ENCODE measurements around the gene TM7SF2.
A peak's percentile ranks its signal among the peaks of the same experiment; 100 is the strongest.
"Not testable (repeated sequence)": the region's sequence is repeated elsewhere in the genome, so short reads cannot be mapped to it uniquely, and the experiment has no call there.

TM7SF2 gene

DNA sequence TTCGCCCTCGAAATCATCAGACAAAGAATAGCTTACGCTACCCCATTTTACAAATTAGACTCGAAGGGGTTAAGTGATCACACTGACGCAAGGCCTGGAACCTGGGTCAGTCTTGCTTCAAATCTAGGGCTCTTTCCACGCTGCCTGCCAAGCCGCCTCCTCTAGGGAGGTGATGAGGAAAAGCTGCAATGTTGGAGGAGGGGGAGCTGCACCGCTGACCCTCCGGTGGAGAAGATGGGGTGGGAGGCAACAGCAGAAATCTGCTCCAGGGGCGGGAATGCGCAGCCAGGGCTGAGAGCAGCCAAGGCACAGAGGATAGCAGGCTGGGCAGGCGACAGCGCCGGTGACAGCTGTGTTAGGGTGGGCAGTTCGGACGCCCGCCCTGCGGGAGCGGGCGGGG, 22.1 kb downstream of the TM7SF2 start:
- peaks cover 16% of the 10 kb centered on the region for H3K4me1 ChIP-seq (ENCODE audit: control insufficient read depth, insufficient read depth, low read length)
- H3K4me3 ChIP-seq (ENCODE audit: low read length), result peak overlapping the region; percentile 97
- H3K9me3 ChIP-seq (ENCODE audit: control insufficient read depth, low read length), result no peaks in the 10 kb centered on the region
- no peaks in the 10 kb centered on the region for H3K27me3 ChIP-seq (replicated peaks; ENCODE audit: control insufficient read depth, insufficient read depth, low read length)
- H3K9ac ChIP-seq (ENCODE audit: low read length), result peak overlapping the region; percentile 100
- peak; percentile 52 for DNase-seq (ENCODE audit: low read depth)
- peaks cover 42% of the 10 kb centered on the region for H3K36me3 ChIP-seq (ENCODE audit: control insufficient read depth, insufficient read depth, low read length, severe bottlenecking)

DNA sequence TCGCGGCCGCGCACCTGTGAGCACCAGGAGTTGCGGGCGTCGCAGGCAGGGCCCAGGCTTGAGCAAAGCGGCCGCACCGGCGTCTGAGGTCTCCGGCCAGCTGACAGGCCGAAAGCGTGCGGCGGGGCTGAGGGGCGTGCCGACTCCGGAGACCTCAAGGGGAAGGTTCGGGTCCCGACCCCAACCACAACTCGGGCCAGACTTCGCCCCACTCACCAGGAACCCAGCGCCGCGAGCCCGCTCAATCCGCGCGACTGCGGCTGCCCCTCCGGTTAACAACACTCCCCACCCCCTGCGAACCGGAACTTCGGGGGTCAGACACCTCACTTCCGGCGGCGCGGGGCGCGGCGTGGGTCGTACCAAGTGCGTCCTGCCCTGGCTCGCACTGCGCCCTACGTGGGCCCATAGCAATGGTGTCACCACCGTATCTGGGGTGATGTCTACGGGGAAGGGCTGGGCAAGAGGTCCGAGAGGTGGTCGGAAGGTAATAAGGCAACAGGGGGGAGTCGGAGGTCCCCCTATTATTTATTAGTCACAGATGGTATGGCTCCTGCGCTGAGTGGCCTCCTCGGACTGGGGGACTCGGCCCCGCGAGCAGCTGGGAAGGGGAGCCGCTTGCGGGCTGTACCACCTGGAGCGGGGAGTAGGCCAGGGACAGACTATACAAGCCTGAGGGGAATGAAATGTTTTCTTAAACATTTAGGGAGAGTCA, 22.7 kb downstream of the TM7SF2 start, which contains the start of gene SYVN1:
TSS of gene SYVN1 (minus strand) at position 280 of the 712 bp plus-strand sequence. CDS start 918 bp downstream, outside the sequence.
- Histone ChIP-seq H3K36me3 (ENCODE audit: control insufficient read depth, insufficient read depth, low read length, severe bottlenecking) (peaks cover 36% of the 10 kb centered on the region), H3K9ac (ENCODE audit: low read length) (peak within 1 kb of the TSS; percentile 100), H3K27me3 (replicated peaks; ENCODE audit: control insufficient read depth, insufficient read depth, low read length) (no peaks in the 10 kb centered on the region), H3K4me3 (ENCODE audit: low read length) (peak within 1 kb of the TSS; percentile 97), H3K9me3 (ENCODE audit: control insufficient read depth, low read length) (no peaks in the 10 kb centered on the region), H3K4me1 (ENCODE audit: control insufficient read depth, insufficient read depth, low read length) (peaks cover 16% of the 10 kb centered on the region)
- DNase-seq (ENCODE audit: low read depth), result peak; percentile 96

DNA sequence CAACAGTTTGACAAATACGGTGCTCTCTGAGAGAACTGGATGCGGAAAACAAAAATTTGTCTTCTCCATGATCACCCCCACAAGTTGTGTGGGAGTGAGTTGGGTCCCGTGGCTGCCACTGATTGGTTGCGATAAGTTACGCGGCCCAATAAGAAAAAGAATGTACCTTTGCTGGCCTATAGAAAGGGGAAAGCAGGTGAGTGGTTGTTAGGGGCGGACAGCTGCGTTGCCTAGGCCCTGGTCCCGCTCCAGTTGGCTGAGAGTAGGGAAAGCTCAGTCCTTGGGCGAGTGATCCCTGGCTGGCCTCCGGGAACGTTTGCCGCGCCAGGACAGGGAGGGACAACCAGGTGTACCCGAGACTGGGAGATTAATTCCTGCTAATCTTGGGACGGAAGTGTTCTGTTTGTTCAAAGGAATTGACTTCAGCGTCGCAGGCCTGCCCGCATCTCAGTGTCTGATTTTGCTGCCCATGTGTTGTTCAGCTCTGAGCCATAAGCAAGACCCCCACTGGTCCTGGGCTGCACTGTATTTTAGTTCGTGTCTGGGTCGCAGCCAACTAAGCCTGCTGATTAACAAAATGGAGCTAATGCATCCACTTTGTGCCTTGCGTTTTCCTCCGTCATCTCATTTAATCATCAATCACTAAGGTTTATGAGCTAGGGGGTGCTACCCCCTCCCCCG, 23.4 kb downstream of the TM7SF2 start:
- Histone ChIP-seq H3K4me3 (ENCODE audit: low read length) (peak overlapping the region; percentile 97), H3K27me3 (replicated peaks; ENCODE audit: control insufficient read depth, insufficient read depth, low read length) (no peaks in the 10 kb centered on the region), H3K9me3 (ENCODE audit: control insufficient read depth, low read length) (no peaks in the 10 kb centered on the region), H3K36me3 (ENCODE audit: control insufficient read depth, insufficient read depth, low read length, severe bottlenecking) (peaks cover 29% of the 10 kb centered on the region), H3K9ac (ENCODE audit: low read length) (peak overlapping the region; percentile 100), H3K4me1 (ENCODE audit: control insufficient read depth, insufficient read depth, low read length) (peaks cover 16% of the 10 kb centered on the region)
- peak; percentile 94 for DNase-seq (ENCODE audit: low read depth)

DNA sequence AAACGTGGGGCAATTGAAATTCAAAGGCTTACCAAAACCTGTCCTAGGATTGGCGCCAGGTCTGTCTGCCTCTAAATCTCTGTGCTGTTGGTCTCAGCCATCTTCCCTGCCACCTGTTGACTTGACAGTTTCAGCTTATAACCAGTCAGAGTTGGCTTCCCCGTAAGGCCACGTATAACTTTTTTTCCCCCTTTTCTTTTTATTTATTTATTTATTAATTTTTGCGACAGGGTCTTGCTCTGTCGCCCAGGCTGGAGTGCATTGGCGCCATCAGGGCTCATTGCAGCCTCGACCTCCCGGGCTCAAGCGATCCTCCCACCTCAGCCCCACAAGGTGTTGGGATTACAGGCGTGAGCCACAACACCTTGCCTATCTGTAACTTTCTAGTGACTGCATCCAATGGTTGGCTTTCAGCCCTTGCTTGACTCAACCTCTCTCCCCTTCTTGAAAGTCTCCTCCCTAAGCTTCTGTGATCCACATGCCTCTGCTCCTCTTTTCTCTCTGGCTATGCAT, 24.0 kb downstream of the TM7SF2 start:
- Histone ChIP-seq H3K36me3 (ENCODE audit: control insufficient read depth, insufficient read depth, low read length, severe bottlenecking) (peaks cover 24% of the 10 kb centered on the region), H3K9ac (ENCODE audit: low read length) (peak overlapping the region; percentile 100), H3K4me1 (ENCODE audit: control insufficient read depth, insufficient read depth, low read length) (peaks cover 16% of the 10 kb centered on the region), H3K9me3 (ENCODE audit: control insufficient read depth, low read length) (no peaks in the 10 kb centered on the region), H3K4me3 (ENCODE audit: low read length) (peak overlapping the region; percentile 97), H3K27me3 (replicated peaks; ENCODE audit: control insufficient read depth, insufficient read depth, low read length) (no peaks in the 10 kb centered on the region)
- no peak for DNase-seq (ENCODE audit: low read depth)

DNA sequence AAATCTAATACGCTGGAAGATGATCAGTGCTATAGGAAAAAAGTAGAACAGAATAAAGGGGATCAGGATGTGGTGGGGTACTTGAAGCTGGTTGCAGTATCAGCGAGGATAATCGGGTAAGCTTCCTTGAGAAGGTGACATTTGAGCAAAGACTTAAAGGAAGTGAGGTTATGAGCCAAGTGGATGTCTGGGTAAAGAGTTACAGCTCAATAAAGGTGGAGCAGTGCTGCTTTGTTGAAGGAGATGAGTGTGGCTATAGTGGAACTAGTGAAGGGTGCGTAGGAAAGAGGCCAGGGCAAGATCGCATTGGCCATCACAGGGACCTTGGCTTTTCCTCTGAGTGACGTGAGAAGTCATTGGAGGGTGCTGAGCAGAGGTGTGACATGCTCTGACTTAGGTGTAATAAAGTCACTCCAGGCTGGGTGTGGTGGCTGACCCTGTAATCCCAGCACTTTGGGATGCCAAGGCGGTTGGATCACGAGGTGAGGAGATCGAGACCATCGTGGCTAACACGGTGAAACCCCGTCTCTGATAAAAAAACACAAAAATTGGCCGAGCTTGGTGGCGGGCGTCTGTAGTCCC, 24.9 kb downstream of the TM7SF2 start:
- Histone ChIP-seq H3K9me3 (ENCODE audit: control insufficient read depth, low read length) (no peaks in the 10 kb centered on the region), H3K9ac (ENCODE audit: low read length) (no peak overlapping the region), H3K27me3 (replicated peaks; ENCODE audit: control insufficient read depth, insufficient read depth, low read length) (no peaks in the 10 kb centered on the region), H3K4me1 (ENCODE audit: control insufficient read depth, insufficient read depth, low read length) (peaks cover 16% of the 10 kb centered on the region), H3K36me3 (ENCODE audit: control insufficient read depth, insufficient read depth, low read length, severe bottlenecking) (peaks cover 15% of the 10 kb centered on the region), H3K4me3 (ENCODE audit: low read length) (no peak overlapping the region)
- no peak for DNase-seq (ENCODE audit: low read depth)

DNA sequence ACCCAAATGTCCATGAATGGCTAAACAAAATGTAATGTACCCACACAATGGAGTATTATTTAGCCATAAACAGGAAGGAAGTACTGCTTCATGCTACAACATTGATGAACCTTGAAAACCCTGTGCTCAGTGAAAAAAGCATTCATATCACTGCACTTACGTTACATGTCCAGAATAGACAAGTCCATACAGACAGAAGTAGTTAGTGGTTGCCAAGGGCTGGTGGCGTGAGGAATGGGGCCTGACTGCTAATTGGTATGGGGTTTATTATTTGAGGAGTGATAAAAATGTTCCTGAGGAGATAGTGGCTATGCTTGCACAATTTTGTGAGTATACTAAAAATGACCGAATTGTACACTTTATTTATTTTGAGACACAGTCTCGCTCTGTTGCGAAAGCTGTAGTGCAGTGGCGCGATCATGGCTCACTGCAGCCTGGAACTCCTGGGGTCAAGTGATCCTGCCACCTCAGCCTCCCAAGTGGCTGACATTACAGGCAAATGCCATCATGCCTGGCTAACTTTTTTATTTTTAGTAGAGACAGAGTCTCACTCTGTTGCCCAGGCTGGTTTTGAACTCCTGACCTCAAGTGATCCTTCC, 30.3 kb downstream of the TM7SF2 start:
- no peaks in the 10 kb centered on the region for H3K4me1 ChIP-seq (ENCODE audit: control insufficient read depth, insufficient read depth, low read length)
- H3K27me3 ChIP-seq (replicated peaks; ENCODE audit: control insufficient read depth, insufficient read depth, low read length), result no peaks in the 10 kb centered on the region
- no peak overlapping the region for H3K4me3 ChIP-seq (ENCODE audit: low read length)
- H3K36me3 ChIP-seq (ENCODE audit: control insufficient read depth, insufficient read depth, low read length, severe bottlenecking), result no peaks in the 10 kb centered on the region
- DNase-seq (ENCODE audit: low read depth), result no peak
- no peak overlapping the region for H3K9ac ChIP-seq (ENCODE audit: low read length)
- no peaks in the 10 kb centered on the region for H3K9me3 ChIP-seq (ENCODE audit: control insufficient read depth, low read length)

DNA sequence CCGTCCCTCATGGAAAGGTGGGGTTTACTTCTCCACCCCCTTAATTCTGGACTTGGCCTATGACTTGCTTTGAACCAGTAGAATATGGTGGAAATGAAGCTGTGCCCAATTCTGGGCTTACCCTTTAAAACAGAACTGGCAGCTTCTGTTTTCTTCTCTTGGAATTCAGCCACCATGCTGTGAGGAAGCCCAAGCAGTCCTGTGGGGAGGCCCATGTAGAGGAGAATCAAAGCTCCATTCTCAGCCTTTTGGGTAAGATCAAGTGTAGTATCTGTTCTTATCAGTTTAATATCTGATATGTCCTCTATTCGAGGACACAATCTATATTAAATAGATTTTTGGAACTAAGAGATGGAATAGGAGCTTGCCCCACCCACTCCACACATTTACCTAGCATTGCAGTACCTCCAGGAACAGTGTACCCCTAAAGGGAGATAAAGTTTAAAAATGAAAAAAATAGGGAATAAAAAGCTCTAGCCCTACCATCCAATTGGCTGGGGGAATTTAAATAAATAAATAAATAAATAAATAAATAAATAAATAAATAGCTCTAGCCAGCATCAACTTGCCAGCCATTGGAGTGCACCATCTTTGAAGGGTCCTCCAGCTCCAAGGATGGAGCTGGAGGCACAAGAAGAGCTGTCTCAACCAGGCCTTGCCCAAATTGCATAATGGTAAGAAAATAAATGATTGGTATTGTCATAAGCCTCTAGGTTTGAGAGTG, 35.8 kb downstream of the TM7SF2 start:
- peaks cover 12% of the 10 kb centered on the region for H3K4me1 ChIP-seq (ENCODE audit: control insufficient read depth, insufficient read depth, low read length)
- H3K9me3 ChIP-seq (ENCODE audit: control insufficient read depth, low read length), result no peaks in the 10 kb centered on the region
- no peaks in the 10 kb centered on the region for H3K36me3 ChIP-seq (ENCODE audit: control insufficient read depth, insufficient read depth, low read length, severe bottlenecking)
- no peaks in the 10 kb centered on the region for H3K27me3 ChIP-seq (replicated peaks; ENCODE audit: control insufficient read depth, insufficient read depth, low read length)
- no peak overlapping the region for H3K9ac ChIP-seq (ENCODE audit: low read length)
- H3K4me3 ChIP-seq (ENCODE audit: low read length), result no peak overlapping the region
- DNase-seq (ENCODE audit: low read depth), result no peak

DNA sequence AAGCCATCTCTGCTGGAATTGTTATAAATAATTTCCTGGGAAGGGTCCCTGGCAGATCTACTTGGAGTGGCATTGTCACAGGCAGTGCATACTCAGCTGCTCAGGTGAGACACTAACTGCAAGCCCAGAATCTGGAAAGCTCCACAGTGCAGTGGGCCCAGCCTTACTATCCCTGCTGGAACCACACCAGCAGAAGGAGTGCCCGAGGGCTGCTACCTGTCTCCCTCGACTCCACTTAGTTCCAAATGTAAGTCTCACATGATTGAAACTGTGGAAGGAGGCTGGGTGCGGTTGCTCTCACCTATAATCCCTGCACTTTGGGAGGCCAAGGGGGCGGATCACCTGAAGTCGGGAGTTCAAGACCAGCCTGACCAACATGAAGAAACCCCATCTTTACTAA, 37.0 kb downstream of the TM7SF2 start:
- no peaks in the 10 kb centered on the region for H3K9me3 ChIP-seq (ENCODE audit: control insufficient read depth, low read length)
- H3K4me3 ChIP-seq (ENCODE audit: low read length), result no peak overlapping the region
- H3K27me3 ChIP-seq (replicated peaks; ENCODE audit: control insufficient read depth, insufficient read depth, low read length), result peaks cover 2% of the 10 kb centered on the region
- DNase-seq (ENCODE audit: low read depth), result no peak
- H3K4me1 ChIP-seq (ENCODE audit: control insufficient read depth, insufficient read depth, low read length), result peaks cover 12% of the 10 kb centered on the region
- no peak overlapping the region for H3K9ac ChIP-seq (ENCODE audit: low read length)
- H3K36me3 ChIP-seq (ENCODE audit: control insufficient read depth, insufficient read depth, low read length, severe bottlenecking), result no peaks in the 10 kb centered on the region

DNA sequence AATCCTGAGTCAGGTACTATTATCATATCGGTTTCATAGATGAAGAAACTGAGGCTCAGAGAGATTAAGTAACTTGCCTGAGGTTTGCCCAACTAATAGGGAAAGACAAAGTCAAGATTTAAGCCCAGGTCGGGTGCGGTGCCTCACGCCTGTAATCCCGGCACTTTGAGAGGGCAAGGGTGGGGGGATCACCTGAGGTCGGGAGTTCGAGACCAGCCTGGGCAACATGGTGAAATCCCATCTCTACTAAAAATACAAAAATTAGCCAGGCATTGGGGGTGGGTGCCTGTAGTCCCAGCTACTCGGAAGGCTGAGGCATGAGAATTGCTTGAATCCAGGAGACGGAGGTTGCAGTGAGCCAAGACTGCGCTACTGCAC, 38.4 kb downstream of the TM7SF2 start:
- DNase-seq (ENCODE audit: low read depth); H3K9me3 ChIP-seq (ENCODE audit: control insufficient read depth, low read length); H3K36me3 ChIP-seq (ENCODE audit: control insufficient read depth, insufficient read depth, low read length, severe bottlenecking); H3K27me3 ChIP-seq (replicated peaks; ENCODE audit: control insufficient read depth, insufficient read depth, low read length): not testable (repeated sequence)
- H3K9ac ChIP-seq (ENCODE audit: low read length), result peak overlapping the region; percentile 30
- H3K4me1 ChIP-seq (ENCODE audit: control insufficient read depth, insufficient read depth, low read length), result peaks cover 12% of the 10 kb centered on the region
- H3K4me3 ChIP-seq (ENCODE audit: low read length), result peak overlapping the region; percentile 32

DNA sequence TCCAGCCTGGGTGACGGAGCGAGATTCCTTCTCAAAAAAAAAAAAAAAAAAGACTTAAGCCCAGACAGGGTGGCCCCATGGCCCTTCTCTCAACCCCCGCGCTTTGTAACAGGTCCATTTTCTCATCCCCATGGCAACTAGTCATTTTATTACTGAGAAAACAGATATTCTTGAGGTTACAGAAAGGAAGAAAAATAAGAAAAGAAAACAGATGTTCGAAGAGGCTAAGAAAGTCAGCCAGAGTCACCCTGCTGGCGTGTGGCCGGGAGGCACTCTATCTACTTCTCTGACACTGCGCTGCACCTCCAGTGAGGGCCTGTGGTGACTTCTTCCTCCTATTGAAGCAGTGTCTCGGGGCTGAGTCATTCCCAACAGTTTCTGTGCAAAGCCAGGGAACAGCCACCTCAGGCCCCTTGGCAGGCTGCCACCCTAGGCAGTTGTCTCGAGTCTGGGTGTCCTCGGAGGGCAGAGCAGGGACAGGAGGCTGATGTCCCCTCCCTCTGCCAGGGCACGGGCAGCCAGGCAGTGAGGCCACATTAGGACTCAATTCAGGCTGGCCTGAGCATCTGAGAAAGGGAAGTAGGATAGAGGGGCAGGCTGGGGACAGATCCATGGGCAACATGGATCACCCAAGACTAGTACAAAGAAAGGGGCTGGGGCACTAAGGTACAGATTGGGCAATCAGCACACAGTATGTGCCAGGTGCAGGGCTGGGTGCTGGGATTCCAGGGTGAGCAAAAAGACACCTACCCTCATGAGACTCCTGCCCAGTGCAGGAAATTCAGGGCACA, 39.0 kb downstream of the TM7SF2 start:
- H3K36me3 ChIP-seq (ENCODE audit: control insufficient read depth, insufficient read depth, low read length, severe bottlenecking), result no peaks in the 10 kb centered on the region
- H3K4me3 ChIP-seq (ENCODE audit: low read length), result peak overlapping the region; percentile 32
- H3K27me3 ChIP-seq (replicated peaks; ENCODE audit: control insufficient read depth, insufficient read depth, low read length), result peaks cover 3% of the 10 kb centered on the region
- peaks cover 12% of the 10 kb centered on the region for H3K4me1 ChIP-seq (ENCODE audit: control insufficient read depth, insufficient read depth, low read length)
- no peaks in the 10 kb centered on the region for H3K9me3 ChIP-seq (ENCODE audit: control insufficient read depth, low read length)
- peak; percentile 85 for DNase-seq (ENCODE audit: low read depth)
- peak overlapping the region; percentile 30 for H3K9ac ChIP-seq (ENCODE audit: low read length)

Data from adipocyte (in vitro differentiated cells).